Left ventricle myocardium inferior (tissue), 1 donor: ENCODE measurements around the gene IL19. TPM values are rescaled to one million over a fixed set of nuclear protein-coding genes. Genes with fewer than 3 reads are reported as not detected.

Source experiments
- DNase-seq: peaks from one replicate; pipeline ENCODE4 v3.0.0-alpha.2; 2020
- H3K27ac ChIP-seq: fragments of 200-600 bp; replicated peaks from 2 replicates; pipeline ENCODE4 v1.8.0; 2021
- H3K27me3 ChIP-seq: fragments of 200-600 bp; 2 replicates; pipeline ENCODE4 v1.8.0; 2021; ENCODE audit warnings: low read depth
- H3K36me3 ChIP-seq: fragments of 200-600 bp; 2 replicates; pipeline ENCODE4 v1.8.0; 2021
- H3K4me1 ChIP-seq: fragments of 200-600 bp; 2 replicates; pipeline ENCODE4 v1.8.0; 2021
- H3K4me3 ChIP-seq: fragments of 200-600 bp; 2 replicates; pipeline ENCODE4 v1.8.0; 2021; ENCODE audit warnings: mild to moderate bottlenecking, moderate library complexity
- H3K9me3 ChIP-seq: fragments of 200-600 bp; replicated peaks from 2 replicates; pipeline ENCODE4 v1.8.0; 2021
- CTCF ChIP-seq: fragments of 200-600 bp; IDR thresholded peaks from 2 replicates; pipeline ENCODE4 v1.8.0; 2021; ENCODE audit warnings: antibody characterized with exemption, mild to moderate bottlenecking, borderline replicate concordance
- intact Hi-C: fragments of 100-400 bp; cut with micrococcal nuclease; formaldehyde crosslinking; loops from one replicate; pipeline ENCODE4 v1.11.0; 2022
- total RNA-seq: library from RNA; stranded (reverse); fragmentation: NEBNext Ultra II Directional; extraction: Animal tissue kit (Norgen Biotek cat#: 25700); gene quantifications from one replicate; pipeline ENCODE4 v1.2.1, GENCODE V29; 2021
- donor health status: DM: no; HTN: yes; CAD: no; lungs with severe emphysema.

IL19 gene
- total RNA-seq, 1 donor from 2014 or later, result not detected

- H3K27me3 ChIP-seq, result peaks cover 53% of the 10 kb centered on the region
- H3K27ac ChIP-seq, result no peak overlapping the region
- H3K4me1 ChIP-seq, result no peaks in the 10 kb centered on the region
- H3K36me3 ChIP-seq, result no peaks in the 10 kb centered on the region
- no peaks in the 10 kb centered on the region for H3K9me3 ChIP-seq
- intact Hi-C loops, result no loop called here
- DNase-seq, result no peak
- TF ChIP-seq CTCF, result no peak
- H3K4me3 ChIP-seq, result no peak overlapping the region
Measured at GRCh38 chr1:206832352-206832880, 61.8 kb downstream of the IL19 start.

- intact Hi-C loops, result no loop called here
- no peaks in the 10 kb centered on the region for H3K9me3 ChIP-seq
- no peak for TF ChIP-seq CTCF
Measured at GRCh38 chr1:206833106-206833680, 62.6 kb downstream of the IL19 start.

GRCh38 chr1:206833801-206834200, 63.2 kb downstream of the IL19 start:
- H3K4me1 ChIP-seq, result no peaks in the 10 kb centered on the region
- no peak for TF ChIP-seq CTCF
- H3K27me3 ChIP-seq, result peaks cover 57% of the 10 kb centered on the region
- H3K4me3 ChIP-seq, result no peak overlapping the region
- H3K9me3 ChIP-seq, result no peaks in the 10 kb centered on the region
- no peak for DNase-seq
- H3K36me3 ChIP-seq, result no peaks in the 10 kb centered on the region
- intact Hi-C loops, result no loop called here
- no peak overlapping the region for H3K27ac ChIP-seq

More at GRCh38 chr1:206833106-206833680, 62.6 kb downstream of the IL19 start:
- DNase-seq, result no peak
- Histone ChIP-seq H3K4me1 (no peaks in the 10 kb centered on the region), H3K27me3 (peaks cover 58% of the 10 kb centered on the region), H3K36me3 (no peaks in the 10 kb centered on the region), H3K27ac (no peak overlapping the region), H3K4me3 (no peak overlapping the region)

GRCh38 chr1:206834217-206834616, 63.6 kb downstream of the IL19 start:
- no peaks in the 10 kb centered on the region for H3K36me3 ChIP-seq
- H3K9me3 ChIP-seq, result no peaks in the 10 kb centered on the region
- H3K27me3 ChIP-seq, result peaks cover 57% of the 10 kb centered on the region
- no peak for TF ChIP-seq CTCF
- no peak for DNase-seq
- intact Hi-C loops, result no loop called here
- H3K4me1 ChIP-seq, result no peaks in the 10 kb centered on the region
- no peak overlapping the region for H3K27ac ChIP-seq
- no peak overlapping the region for H3K4me3 ChIP-seq

GRCh38 chr1:206834711-206835110, 64.1 kb downstream of the IL19 start:
- Histone ChIP-seq H3K4me1 (no peaks in the 10 kb centered on the region), H3K27ac (no peak overlapping the region), H3K36me3 (no peaks in the 10 kb centered on the region), H3K9me3 (no peaks in the 10 kb centered on the region), H3K4me3 (no peak overlapping the region), H3K27me3 (peaks cover 54% of the 10 kb centered on the region)
- no peak for DNase-seq
- TF ChIP-seq CTCF, result no peak
- intact Hi-C loops, result no loop called here
